Measurements from ENCODE around the gene UBAC1. TPM values are rescaled to one million over a fixed set of nuclear protein-coding genes. Genes with fewer than 3 reads are reported as not detected.

The UBAC1 gene
- total and polyA plus RNA-seq, 2 experiments from 2014 or later = 35.2 to 36.4 TPM

- peak overlapping the region; percentile 85 for H3K27ac ChIP-seq
- no peaks in the 10 kb centered on the region for H3K9me2 ChIP-seq (replicated peaks; ENCODE audit: insufficient read depth)
- peak overlapping the region; percentile 87 for H3K4me3 ChIP-seq
- peaks cover 59% of the 10 kb centered on the region for H3K79me2 ChIP-seq
- H3K27me3 ChIP-seq = no peaks in the 10 kb centered on the region
- TF ChIP-seq EZH2phosphoT487 (IDR thresholded peaks at IDR 0.05; ENCODE audit: low read depth, severe bottlenecking, unreplicated experiment) (no peak), EZH2 (IDR thresholded peaks at IDR 0.05; ENCODE audit: borderline replicate concordance) (no peak), CTCF (IDR thresholded peaks at IDR 0.05; ENCODE audit: poor library complexity) (no peak)
- H4K20me1 ChIP-seq (ENCODE audit: insufficient read depth, poor library complexity, severe bottlenecking) = peaks cover 7% of the 10 kb centered on the region
- DNase-seq (ENCODE audit: low spot score) = no peak
- no peaks in the 10 kb centered on the region for H3K36me3 ChIP-seq (replicated peaks; ENCODE audit: insufficient read depth, low read depth)
- no peaks in the 10 kb centered on the region for H3K9me3 ChIP-seq (ENCODE audit: low read depth)
- no peak overlapping the region for H2AFZ ChIP-seq
- peaks cover 13% of the 10 kb centered on the region for H3K4me1 ChIP-seq (ENCODE audit: insufficient read depth)
- H3K4me2 ChIP-seq = peak overlapping the region; percentile 94
- 61% methylated on average over 9 of the region's 9 CpGs for whole genome bisulfite sequencing (ENCODE audit: low lambda C conversion rate, missing lambda C conversion rate)
These were observed 1.4 kb downstream of the UBAC1 start for GRCh38 chr9:135959814-135960213.

DNA sequence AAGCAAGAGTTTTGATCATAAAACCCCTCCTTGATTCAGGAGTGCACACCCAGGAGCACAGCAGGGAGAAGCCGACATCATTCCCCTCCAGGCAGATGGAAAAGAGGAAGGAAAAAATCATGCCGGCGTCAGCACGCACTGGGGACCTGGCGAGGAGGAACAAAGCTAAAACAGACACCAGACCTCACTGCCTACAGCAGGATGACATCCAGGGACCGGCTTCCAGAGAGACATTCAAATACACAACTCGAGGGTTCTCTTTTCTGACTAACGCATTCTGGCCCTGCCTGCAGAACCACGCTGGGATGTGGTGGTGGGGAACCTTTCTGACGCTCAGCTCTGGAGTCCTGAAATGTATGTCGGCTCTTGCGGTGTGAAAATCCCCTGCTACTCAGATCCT is 2.7 kb downstream of the UBAC1 start:
- Histone ChIP-seq H3K79me2 (peaks cover 61% of the 10 kb centered on the region), H3K27ac (no peak overlapping the region), H4K20me1 (ENCODE audit: insufficient read depth, poor library complexity, severe bottlenecking) (peaks cover 7% of the 10 kb centered on the region), H3K4me1 (ENCODE audit: insufficient read depth) (peaks cover 13% of the 10 kb centered on the region), H3K36me3 (replicated peaks; ENCODE audit: insufficient read depth, low read depth) (no peaks in the 10 kb centered on the region), H3K27me3 (no peaks in the 10 kb centered on the region), H3K9me3 (ENCODE audit: low read depth) (no peaks in the 10 kb centered on the region), H2AFZ (no peak overlapping the region), H3K9me2 (replicated peaks; ENCODE audit: insufficient read depth) (no peaks in the 10 kb centered on the region), H3K4me3 (no peak overlapping the region), H3K4me2 (no peak overlapping the region)
- no peak for TF ChIP-seq EZH2 (IDR thresholded peaks at IDR 0.05; ENCODE audit: borderline replicate concordance)
- no peak for TF ChIP-seq CTCF (IDR thresholded peaks at IDR 0.05; ENCODE audit: poor library complexity)
- no peak for TF ChIP-seq EZH2phosphoT487 (IDR thresholded peaks at IDR 0.05; ENCODE audit: low read depth, severe bottlenecking, unreplicated experiment)
- WGBS (ENCODE audit: low lambda C conversion rate, missing lambda C conversion rate) = 93% methylated on average over 12 of the region's 12 CpGs
- no peak for DNase-seq (ENCODE audit: low spot score)

DNA sequence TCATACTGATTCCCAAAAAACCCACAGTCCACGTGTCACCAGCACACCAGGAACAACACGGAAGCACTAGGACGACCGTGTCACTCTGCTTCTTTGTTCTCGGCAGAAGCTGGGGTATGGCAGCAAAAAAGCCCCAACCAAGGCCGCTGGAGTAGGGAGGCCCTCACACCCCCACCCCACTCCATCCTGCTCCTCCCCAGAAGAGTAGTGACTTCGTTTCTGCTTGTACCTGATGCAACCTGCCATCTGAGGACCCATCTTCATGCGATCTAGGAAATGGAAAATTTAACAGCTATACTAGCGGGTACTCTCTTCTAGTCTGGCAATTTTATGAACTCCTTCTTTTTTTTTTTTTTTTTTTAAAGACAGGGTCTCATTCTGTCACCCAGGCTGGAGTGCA is 3.7 kb downstream of the UBAC1 start:
- H3K27me3 ChIP-seq = no peaks in the 10 kb centered on the region
- H3K4me3 ChIP-seq = no peak overlapping the region
- H3K79me2 ChIP-seq = peaks cover 61% of the 10 kb centered on the region
- TF ChIP-seq EZH2 (IDR thresholded peaks at IDR 0.05; ENCODE audit: borderline replicate concordance) = no peak
- no peak for TF ChIP-seq EZH2phosphoT487 (IDR thresholded peaks at IDR 0.05; ENCODE audit: low read depth, severe bottlenecking, unreplicated experiment)
- no peak for TF ChIP-seq CTCF (IDR thresholded peaks at IDR 0.05; ENCODE audit: poor library complexity)
- peaks cover 13% of the 10 kb centered on the region for H3K4me1 ChIP-seq (ENCODE audit: insufficient read depth)
- H2AFZ ChIP-seq = no peak overlapping the region
- no peak overlapping the region for H3K27ac ChIP-seq
- peaks cover 7% of the 10 kb centered on the region for H4K20me1 ChIP-seq (ENCODE audit: insufficient read depth, poor library complexity, severe bottlenecking)
- no peaks in the 10 kb centered on the region for H3K9me3 ChIP-seq (ENCODE audit: low read depth)
- WGBS (ENCODE audit: low lambda C conversion rate, missing lambda C conversion rate) = 98% methylated on average over 9 of the region's 9 CpGs
- no peaks in the 10 kb centered on the region for H3K9me2 ChIP-seq (replicated peaks; ENCODE audit: insufficient read depth)
- DNase-seq (ENCODE audit: low spot score) = no peak
- H3K4me2 ChIP-seq = no peak overlapping the region
- H3K36me3 ChIP-seq (replicated peaks; ENCODE audit: insufficient read depth, low read depth) = no peaks in the 10 kb centered on the region

DNA sequence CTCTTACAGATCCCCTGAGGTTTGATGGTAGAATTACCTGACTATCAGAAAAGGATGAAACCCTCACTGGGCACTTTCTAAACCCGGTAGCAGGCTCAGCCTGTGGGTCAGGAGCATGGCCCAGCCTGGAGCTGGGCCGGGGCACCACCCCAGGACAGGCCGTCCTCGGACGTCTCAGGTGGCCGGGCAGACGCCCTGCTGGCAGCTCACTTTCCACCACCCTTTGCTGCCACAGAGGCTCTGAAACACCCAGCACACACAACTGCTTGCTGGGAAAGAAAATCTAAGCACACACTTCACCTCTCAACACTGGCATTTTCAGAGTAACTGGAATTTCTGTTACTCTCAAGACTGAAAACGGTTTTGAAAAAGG is 4.4 kb downstream of the UBAC1 start:
- no peaks in the 10 kb centered on the region for H3K36me3 ChIP-seq (replicated peaks; ENCODE audit: insufficient read depth, low read depth)
- H3K4me2 ChIP-seq = no peak overlapping the region
- no peak overlapping the region for H3K27ac ChIP-seq
- peaks cover 13% of the 10 kb centered on the region for H3K4me1 ChIP-seq (ENCODE audit: insufficient read depth)
- peaks cover 7% of the 10 kb centered on the region for H4K20me1 ChIP-seq (ENCODE audit: insufficient read depth, poor library complexity, severe bottlenecking)
- no peaks in the 10 kb centered on the region for H3K9me3 ChIP-seq (ENCODE audit: low read depth)
- H3K9me2 ChIP-seq (replicated peaks; ENCODE audit: insufficient read depth) = no peaks in the 10 kb centered on the region
- no peak overlapping the region for H2AFZ ChIP-seq
- 94% methylated on average over 8 of the region's 8 CpGs for WGBS (ENCODE audit: low lambda C conversion rate, missing lambda C conversion rate)
- no peaks in the 10 kb centered on the region for H3K27me3 ChIP-seq
- no peak for DNase-seq (ENCODE audit: low spot score)
- TF ChIP-seq CTCF (IDR thresholded peaks at IDR 0.05; ENCODE audit: poor library complexity) (no peak), EZH2 (IDR thresholded peaks at IDR 0.05; ENCODE audit: borderline replicate concordance) (no peak), EZH2phosphoT487 (IDR thresholded peaks at IDR 0.05; ENCODE audit: low read depth, severe bottlenecking, unreplicated experiment) (no peak)
- no peak overlapping the region for H3K4me3 ChIP-seq
- peaks cover 61% of the 10 kb centered on the region for H3K79me2 ChIP-seq

Data from hepatocyte (in vitro differentiated cells).